ENCODE data around the gene BPIFB2.

DNA sequence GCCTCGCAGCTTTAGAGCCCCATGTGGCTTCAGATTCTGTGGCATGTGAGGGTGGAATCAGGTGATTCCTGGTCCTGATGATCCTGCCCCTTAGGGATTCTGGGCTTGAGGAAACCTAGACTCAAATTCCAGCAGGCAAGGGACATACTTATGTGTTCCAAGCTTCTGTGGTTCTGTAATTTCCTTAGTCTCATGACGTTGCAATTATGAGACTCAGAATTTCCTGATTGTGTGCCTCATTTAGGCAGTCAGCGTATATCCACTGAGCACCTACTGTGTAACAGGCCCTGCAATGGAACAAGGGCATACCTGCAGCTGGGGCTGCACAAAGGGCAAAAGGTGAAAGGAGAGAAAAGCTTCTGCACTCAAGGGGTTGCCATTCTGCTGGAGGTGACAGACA is 60.3 kb downstream of the BPIFB2 start:
- TF ChIP-seq, protein P1, sequence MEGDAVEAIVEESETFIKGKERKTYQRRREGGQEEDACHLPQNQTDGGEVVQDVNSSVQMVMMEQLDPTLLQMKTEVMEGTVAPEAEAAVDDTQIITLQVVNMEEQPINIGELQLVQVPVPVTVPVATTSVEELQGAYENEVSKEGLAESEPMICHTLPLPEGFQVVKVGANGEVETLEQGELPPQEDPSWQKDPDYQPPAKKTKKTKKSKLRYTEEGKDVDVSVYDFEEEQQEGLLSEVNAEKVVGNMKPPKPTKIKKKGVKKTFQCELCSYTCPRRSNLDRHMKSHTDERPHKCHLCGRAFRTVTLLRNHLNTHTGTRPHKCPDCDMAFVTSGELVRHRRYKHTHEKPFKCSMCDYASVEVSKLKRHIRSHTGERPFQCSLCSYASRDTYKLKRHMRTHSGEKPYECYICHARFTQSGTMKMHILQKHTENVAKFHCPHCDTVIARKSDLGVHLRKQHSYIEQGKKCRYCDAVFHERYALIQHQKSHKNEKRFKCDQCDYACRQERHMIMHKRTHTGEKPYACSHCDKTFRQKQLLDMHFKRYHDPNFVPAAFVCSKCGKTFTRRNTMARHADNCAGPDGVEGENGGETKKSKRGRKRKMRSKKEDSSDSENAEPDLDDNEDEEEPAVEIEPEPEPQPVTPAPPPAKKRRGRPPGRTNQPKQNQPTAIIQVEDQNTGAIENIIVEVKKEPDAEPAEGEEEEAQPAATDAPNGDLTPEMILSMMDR (IDR thresholded peaks at IDR 0.05; ENCODE audit: insufficient read depth, low read depth, low read length), result no peak
- no peak for TF ChIP-seq EZH2 (IDR thresholded peaks at IDR 0.05; ENCODE audit: insufficient read depth, low read length)

Measured in astrocyte (in vitro differentiated cells and primary cell).